Nucleus accumbens (tissue), 56 donors: Measurements from ENCODE around the gene PRR9.

ENCODE experiments used
- DNase-seq, 56 donors: peaks; one replicate each; lab custom pipeline; 2025; lab: John Stamatoyannopoulos, UW

Gene PRR9

GRCh38 chr1:153228491-153228890 is 11.1 kb downstream of the PRR9 start:
- no peak for DNase-seq

- peak in 10 of 56 donors; percentile 0 to 31 (median 3) for DNase-seq
These were observed 11.9 kb downstream of the PRR9 start for GRCh38 chr1:153229076-153229829.

GRCh38 chr1:153231363-153231762 is 14.0 kb downstream of the PRR9 start:
- DNase-seq, result no peak

- no peak for DNase-seq
These were observed 14.4 kb downstream of the PRR9 start for GRCh38 chr1:153231785-153232184.

GRCh38 chr1:153232553-153232952 is 15.2 kb downstream of the PRR9 start:
- DNase-seq, result no peak

GRCh38 chr1:153233448-153233847 is 16.1 kb downstream of the PRR9 start:
- no peak for DNase-seq

GRCh38 chr1:153238527-153238926 is 21.1 kb downstream of the PRR9 start:
- no peak for DNase-seq

GRCh38 chr1:153242160-153242559 is 24.8 kb downstream of the PRR9 start:
- no peak for DNase-seq

- no peak for DNase-seq
These were observed 28.1 kb downstream of the PRR9 start for GRCh38 chr1:153245466-153245865.

GRCh38 chr1:153246018-153246417 is 28.6 kb downstream of the PRR9 start:
- no peak for DNase-seq

GRCh38 chr1:153246825-153247224 is 29.4 kb downstream of the PRR9 start:
- DNase-seq, result no peak

GRCh38 chr1:153248176-153248879 is 30.9 kb downstream of the PRR9 start:
- no peak for DNase-seq

- no peak for DNase-seq
These were observed 32.8 kb downstream of the PRR9 start for GRCh38 chr1:153250166-153250565.

GRCh38 chr1:153251087-153251486 is 33.7 kb downstream of the PRR9 start:
- no peak for DNase-seq

GRCh38 chr1:153251562-153251961 is 34.2 kb downstream of the PRR9 start:
- no peak for DNase-seq

GRCh38 chr1:153251988-153252387 is 34.6 kb downstream of the PRR9 start:
- DNase-seq, result no peak

GRCh38 chr1:153253076-153253475 is 35.7 kb downstream of the PRR9 start:
- no peak for DNase-seq

GRCh38 chr1:153253693-153254092 is 36.3 kb downstream of the PRR9 start:
- no peak for DNase-seq

- DNase-seq, result no peak
These were observed 42.0 kb downstream of the PRR9 start, which contains the start of gene LORICRIN for GRCh38 chr1:153259387-153259786. TSS of gene LORICRIN (plus strand) at chr1:153259687. CDS start at chr1:153260950, 1,263 bp downstream.

GRCh38 chr1:153260585-153261280 is 43.3 kb downstream of the PRR9 start:
- DNase-seq, result peak in 4 of 56 donors; percentile 6 to 47 (median 32)
